Calu3 (cell line): ENCODE measurements around the gene SLC15A2. TPM values are rescaled to one million over a fixed set of nuclear protein-coding genes. Genes with fewer than 3 reads are reported as not detected.

ENCODE experiments used
- BruUV-seq: library from RNA; stranded (reverse); fragments of 400-500 nt; replicated peaks from 2 replicates; lab custom pipeline; 2021; lab: Mats Ljungman, UMichigan
- CTCF ChIA-PET: fragments of 300-600 bp; sonication (Branson Sonifier 250); formaldehyde crosslinking; loops from one replicate; lab custom pipeline; 2022; ENCODE audit warnings: antibody characterized with exemption; lab: Charles Lee
- DNase-seq: peaks from one replicate; pipeline ENCODE4 v3.0.0; 2022
- H3K27ac Mint-ChIP-seq: one replicate; pipeline ENCODE4 v1.8.0; 2022; ENCODE audit warnings: mixed read lengths; ENCODE audit not compliant: unreplicated experiment
- H3K27me3 Mint-ChIP-seq: one replicate; pipeline ENCODE4 v1.8.0; 2022; ENCODE audit warnings: mixed read lengths; ENCODE audit not compliant: unreplicated experiment
- H3K36me3 Mint-ChIP-seq: one replicate; pipeline ENCODE4 v1.8.0; 2022; ENCODE audit warnings: mild to moderate bottlenecking, moderate library complexity, mixed read lengths; ENCODE audit not compliant: insufficient read depth, unreplicated experiment
- H3K4me1 Mint-ChIP-seq: one replicate; pipeline ENCODE4 v1.8.0; 2022; ENCODE audit warnings: mild to moderate bottlenecking, low read depth, mixed read lengths; ENCODE audit not compliant: unreplicated experiment
- H3K4me3 Mint-ChIP-seq: one replicate; pipeline ENCODE4 v1.8.0; 2022; ENCODE audit warnings: mild to moderate bottlenecking, low read depth, moderate library complexity, mixed read lengths; ENCODE audit not compliant: unreplicated experiment
- H3K9me3 Mint-ChIP-seq: one replicate; pipeline ENCODE4 v1.8.0; 2022; ENCODE audit warnings: low read depth, mixed read lengths; ENCODE audit not compliant: unreplicated experiment
- intact Hi-C: fragments of 100-400 bp; cut with micrococcal nuclease; formaldehyde crosslinking; loops from one replicate; pipeline ENCODE4 v1.10.0; 2022; ENCODE audit not compliant: unreplicated experiment
- total RNA-seq: library from RNA; stranded (reverse); gene quantifications from 2 replicates; pipeline ENCODE4 v1.2.3, GENCODE V29; 2022
- TF ChIP-seq, protein P1 (sequence below): fragments of 200-600 bp; IDR thresholded peaks from one replicate; pipeline ENCODE4 v1.8.0; 2022; ENCODE audit warnings: antibody characterized with exemption; ENCODE audit not compliant: unreplicated experiment

Gene SLC15A2
- total RNA-seq, 1 experiment from 2014 or later: 10.7 TPM

DNA sequence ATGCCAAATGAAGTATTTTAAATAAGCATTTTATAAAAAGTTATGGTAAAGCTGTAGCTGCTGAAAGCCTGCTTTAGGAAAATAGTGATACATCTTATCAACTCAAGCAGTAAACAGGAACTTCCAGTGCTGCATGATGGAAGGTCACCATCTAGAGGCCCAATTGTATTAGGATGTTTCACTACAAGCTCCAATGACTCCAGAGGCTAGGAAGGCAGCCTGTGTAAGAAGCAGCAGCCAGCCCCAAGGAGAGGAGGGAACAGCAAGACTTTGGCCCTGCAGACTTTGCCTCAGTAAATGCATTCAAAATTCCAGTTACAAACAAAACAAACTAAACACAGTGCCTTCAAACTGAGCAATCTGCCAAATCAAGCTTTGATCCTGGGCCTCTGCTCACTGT is 95.7 kb downstream of the SLC15A2 start:
- no peaks in the 10 kb centered on the region for H3K27me3 Mint-ChIP-seq
- TF ChIP-seq, protein P1, sequence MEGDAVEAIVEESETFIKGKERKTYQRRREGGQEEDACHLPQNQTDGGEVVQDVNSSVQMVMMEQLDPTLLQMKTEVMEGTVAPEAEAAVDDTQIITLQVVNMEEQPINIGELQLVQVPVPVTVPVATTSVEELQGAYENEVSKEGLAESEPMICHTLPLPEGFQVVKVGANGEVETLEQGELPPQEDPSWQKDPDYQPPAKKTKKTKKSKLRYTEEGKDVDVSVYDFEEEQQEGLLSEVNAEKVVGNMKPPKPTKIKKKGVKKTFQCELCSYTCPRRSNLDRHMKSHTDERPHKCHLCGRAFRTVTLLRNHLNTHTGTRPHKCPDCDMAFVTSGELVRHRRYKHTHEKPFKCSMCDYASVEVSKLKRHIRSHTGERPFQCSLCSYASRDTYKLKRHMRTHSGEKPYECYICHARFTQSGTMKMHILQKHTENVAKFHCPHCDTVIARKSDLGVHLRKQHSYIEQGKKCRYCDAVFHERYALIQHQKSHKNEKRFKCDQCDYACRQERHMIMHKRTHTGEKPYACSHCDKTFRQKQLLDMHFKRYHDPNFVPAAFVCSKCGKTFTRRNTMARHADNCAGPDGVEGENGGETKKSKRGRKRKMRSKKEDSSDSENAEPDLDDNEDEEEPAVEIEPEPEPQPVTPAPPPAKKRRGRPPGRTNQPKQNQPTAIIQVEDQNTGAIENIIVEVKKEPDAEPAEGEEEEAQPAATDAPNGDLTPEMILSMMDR: no peak
- H3K4me1 Mint-ChIP-seq: no peaks in the 10 kb centered on the region
- H3K9me3 Mint-ChIP-seq: no peaks in the 10 kb centered on the region
- intact Hi-C loops: loop anchor here (10.0 kb wide), 1 partner anchor 265 kb away; no protein-coding TSS in a partner anchor
- peaks cover 5% of the 10 kb centered on the region for H3K36me3 Mint-ChIP-seq
- CTCF ChIA-PET: interaction anchor here (0.6 to 0.7 kb wide), 2 partner anchors 107 to 267 kb away, joined by 3 read pairs; no protein-coding TSS in a partner anchor
- BruUV-seq: no TSS peak
- no peak for DNase-seq
- no peak overlapping the region for H3K4me3 Mint-ChIP-seq
- H3K27ac Mint-ChIP-seq: no peak overlapping the region

DNA sequence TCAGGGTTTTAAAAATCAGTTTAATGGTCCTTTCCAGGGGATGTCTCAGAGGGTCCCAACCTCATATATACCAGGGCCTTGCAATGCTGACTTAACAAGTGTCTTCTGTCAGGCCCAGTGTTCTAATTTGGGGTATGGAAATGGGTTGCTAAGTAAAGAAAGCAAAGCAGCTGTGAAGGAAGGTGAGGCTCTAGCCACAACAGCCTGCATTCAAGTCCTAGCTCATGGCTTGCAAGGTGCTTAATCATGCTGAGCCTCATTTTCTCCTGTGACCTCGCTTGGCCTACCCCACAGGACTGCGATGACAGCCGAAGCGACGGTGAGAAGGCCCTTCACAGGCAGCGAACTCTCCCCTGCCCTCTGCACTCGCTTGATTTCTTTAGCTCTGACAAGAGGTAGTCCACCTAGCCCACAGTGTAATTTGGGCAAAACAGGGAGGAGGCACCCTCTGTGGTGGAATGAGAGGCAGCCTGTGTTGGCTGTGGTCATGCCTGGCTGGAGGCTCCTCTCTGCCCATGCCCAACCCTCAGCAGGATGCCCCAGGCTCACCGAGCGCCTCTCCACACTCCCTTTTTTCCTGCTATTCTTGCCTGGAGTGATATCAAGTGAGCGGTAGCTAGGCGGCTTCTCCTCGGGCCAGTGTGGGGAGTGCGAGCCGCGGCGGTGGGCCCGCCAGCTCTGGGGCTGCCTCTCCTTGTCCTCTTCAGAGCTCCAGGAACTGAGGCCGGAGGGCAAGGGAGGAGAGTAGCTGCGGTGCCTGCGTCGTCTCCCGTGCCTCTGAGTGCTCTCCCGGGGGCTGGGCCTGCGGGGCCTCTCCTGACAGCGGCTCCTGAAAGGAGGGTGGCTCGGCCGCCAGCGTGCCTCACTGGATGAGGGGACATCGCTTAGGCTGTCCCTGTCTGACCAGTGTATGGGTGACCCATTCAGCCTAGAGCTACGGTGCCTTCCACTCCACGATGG is 98.7 kb downstream of the SLC15A2 start:
- H3K9me3 Mint-ChIP-seq: no peaks in the 10 kb centered on the region
- peaks cover 25% of the 10 kb centered on the region for H3K4me1 Mint-ChIP-seq
- no peaks in the 10 kb centered on the region for H3K27me3 Mint-ChIP-seq
- no TSS peak for BruUV-seq
- TF ChIP-seq, protein P1: no peak
- no peak overlapping the region for H3K27ac Mint-ChIP-seq
- no peak overlapping the region for H3K4me3 Mint-ChIP-seq
- peaks cover 5% of the 10 kb centered on the region for H3K36me3 Mint-ChIP-seq
- CTCF ChIA-PET: no interaction called here
- no peak for DNase-seq
- intact Hi-C loops: loop anchor here (10.0 kb wide), 1 partner anchor 262 kb away; no protein-coding TSS in a partner anchor

Other genes starting within 250 kb of the SLC15A2 start
- 1.2 and 2.5 TPM in 2 replicates for gene HCLS1, start 233.5 kb upstream of the SLC15A2 start, total RNA-seq
- 42.4 and 42.8 TPM in 2 replicates for gene GOLGB1, start 144.7 kb upstream of the SLC15A2 start, total RNA-seq
- 25.0 and 26.7 TPM in 2 replicates for gene IQCB1, start 59.3 kb upstream of the SLC15A2 start, total RNA-seq
- gene EAF2, start 59.2 kb upstream of the SLC15A2 start, total RNA-seq: 4.7 and 4.9 TPM in 2 replicates
- 15.7 and 17.0 TPM in 2 replicates for gene ILDR1, start 127.8 kb downstream of the SLC15A2 start, total RNA-seq
- 0.24 TPM in 1 of 2 replicates, not detected in the other for gene CD86, start 161.0 kb downstream of the SLC15A2 start, total RNA-seq